PC-3 (cell line): Measurements from ENCODE around the gene C1orf116.

Source experiments
- EZH2phosphoT487 ChIP-seq: fragments of 300-600 bp; sonication (generic); IDR thresholded peaks from 2 replicates; pipeline ENCODE4 v1.6.1; 2018; ENCODE audit warnings: mild to moderate bottlenecking, antibody characterized with exemption, low read length, borderline replicate concordance
- TF ChIP-seq, protein P1 (sequence below): fragments of 300-600 bp; sonication (generic); conservative IDR thresholded peaks from 2 replicates; pipeline ENCODE4 v1.5.1; 2017; ENCODE audit warnings: antibody characterized with exemption, low read depth, mild to moderate bottlenecking, low read length

DNA sequence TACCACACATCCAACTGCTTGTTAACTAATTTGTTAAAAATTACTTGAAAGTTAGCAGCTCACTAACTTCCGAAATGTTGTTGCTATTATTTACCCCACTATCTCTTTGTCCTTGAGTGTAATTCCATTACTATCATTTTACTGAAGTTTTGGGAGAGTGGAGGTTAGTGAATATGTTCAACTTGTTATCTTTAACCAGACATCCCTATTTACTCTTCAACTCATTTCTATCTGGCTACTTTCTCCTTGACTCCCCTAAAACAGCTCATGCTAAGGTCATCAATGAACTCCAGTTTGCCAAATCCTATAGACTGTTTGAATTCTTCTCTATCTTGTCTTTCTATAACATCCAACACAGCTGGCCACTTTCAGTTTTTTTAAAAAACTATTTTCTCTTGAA is 4.3 kb upstream of the C1orf116 start:
- TF ChIP-seq, protein P1, sequence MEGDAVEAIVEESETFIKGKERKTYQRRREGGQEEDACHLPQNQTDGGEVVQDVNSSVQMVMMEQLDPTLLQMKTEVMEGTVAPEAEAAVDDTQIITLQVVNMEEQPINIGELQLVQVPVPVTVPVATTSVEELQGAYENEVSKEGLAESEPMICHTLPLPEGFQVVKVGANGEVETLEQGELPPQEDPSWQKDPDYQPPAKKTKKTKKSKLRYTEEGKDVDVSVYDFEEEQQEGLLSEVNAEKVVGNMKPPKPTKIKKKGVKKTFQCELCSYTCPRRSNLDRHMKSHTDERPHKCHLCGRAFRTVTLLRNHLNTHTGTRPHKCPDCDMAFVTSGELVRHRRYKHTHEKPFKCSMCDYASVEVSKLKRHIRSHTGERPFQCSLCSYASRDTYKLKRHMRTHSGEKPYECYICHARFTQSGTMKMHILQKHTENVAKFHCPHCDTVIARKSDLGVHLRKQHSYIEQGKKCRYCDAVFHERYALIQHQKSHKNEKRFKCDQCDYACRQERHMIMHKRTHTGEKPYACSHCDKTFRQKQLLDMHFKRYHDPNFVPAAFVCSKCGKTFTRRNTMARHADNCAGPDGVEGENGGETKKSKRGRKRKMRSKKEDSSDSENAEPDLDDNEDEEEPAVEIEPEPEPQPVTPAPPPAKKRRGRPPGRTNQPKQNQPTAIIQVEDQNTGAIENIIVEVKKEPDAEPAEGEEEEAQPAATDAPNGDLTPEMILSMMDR: no peak
- no peak for TF ChIP-seq EZH2phosphoT487
